GM12873 (cell line): ENCODE results near the gene HDAC7.

Experiments used
- CTCF ChIP-seq: IDR thresholded peaks from 2 replicates; pipeline ENCODE4 v1.5.1; 2012; ENCODE audit warnings: low read depth, mild to moderate bottlenecking, moderate library complexity, low read length, control low read depth; ENCODE audit not compliant: insufficient read depth; ENCODE audit errors: missing control alignments

HDAC7 gene

GRCh38 chr12:47758834-47759690, 60.6 kb downstream of the HDAC7 start, which contains the start of gene RAPGEF3:
RAPGEF3 (minus strand) TSS chr12:47758880; CDS start chr12:47758556, 324 bp downstream.
- TF ChIP-seq CTCF: peak; percentile 62

- TF ChIP-seq CTCF: no peak
Observed at GRCh38 chr12:47758584-47758833, 61.2 kb downstream of the HDAC7 start.

GRCh38 chr12:47757840-47758583, 61.7 kb downstream of the HDAC7 start:
- TF ChIP-seq CTCF: no peak

- TF ChIP-seq CTCF: no peak
Observed at GRCh38 chr12:47757364-47757839, 62.3 kb downstream of the HDAC7 start.

- TF ChIP-seq CTCF: no peak
Observed at GRCh38 chr12:47755655-47756562, 63.8 kb downstream of the HDAC7 start.

- no peak for TF ChIP-seq CTCF
Observed at GRCh38 chr12:47754881-47755280, 64.8 kb downstream of the HDAC7 start.
